GM12878 (cell line): Measurements from ENCODE around the gene TRPM6. TPM values are rescaled to one million over a fixed set of nuclear protein-coding genes. Genes with fewer than 3 reads are reported as not detected.

Experiments used
- ATAC-seq: fragments of 200-7000 bp; cut with Tn5 transposase; 3 replicates; pipeline ENCODE4 v1.9.1; 2020; ENCODE audit warnings: mild to moderate bottlenecking, moderate library complexity
- BruUV-seq: library from RNA; stranded (reverse); fragments of 400-500 nt; replicated peaks from 2 replicates; lab custom pipeline; 2021; lab: Mats Ljungman, UMichigan
- CTCF ChIA-PET: fragments of 300-600 bp; sonication (Branson Sonifier 250); formaldehyde crosslinking; extraction: SDS; loops from one replicate; lab custom pipeline; 2021; ENCODE audit warnings: inconsistent platforms; lab: Yijun Ruan, JAX
- POLR2A ChIA-PET: fragments of 350-600 bp; formaldehyde crosslinking; extraction: SDS; loops from one replicate; lab custom pipeline; 2021; ENCODE audit warnings: inconsistent platforms; lab: Charles Lee
- RAD21 ChIA-PET: fragments of 300-600 bp; sonication (Branson Sonifier 250); formaldehyde crosslinking; loops from one replicate; lab custom pipeline; 2023; ENCODE audit warnings: antibody characterized with exemption; ENCODE audit not compliant: unreplicated experiment; lab: Charles Lee
- SMC1A ChIA-PET: fragments of 300-600 bp; sonication (Branson Sonifier 250); formaldehyde crosslinking; loops from one replicate; lab custom pipeline; 2023; ENCODE audit not compliant: unreplicated experiment, uncharacterized antibody; lab: Charles Lee
- DNase-seq: peaks from one replicate; pipeline ENCODE4 v3.0.0-alpha.2; 2011; ENCODE audit warnings: low read depth, low spot score
- FAIRE-seq: peaks from 3 replicates; lab custom pipeline; 2011; peaks lifted over from hg19 to GRCh38; lab: Jason Lieb, UNC
- H2AFZ ChIP-seq: 2 replicates; pipeline ENCODE4 v1.6.0; 2011; ENCODE audit warnings: low read depth, low read length, control low read depth; ENCODE audit not compliant: control insufficient read depth
- H3K27ac ChIP-seq: 2 replicates; pipeline ENCODE4 v1.5.1; 2011; ENCODE audit warnings: control low read depth; ENCODE audit not compliant: control insufficient read depth, insufficient read depth
- H3K27me3 ChIP-seq, 2 experiments: replicated peaks in 1 of 2; 2 replicates each; pipeline versions ENCODE4 v1.6.0 to v1.6.1; 2011; ENCODE audit warnings: low read length in 1 of 2; ENCODE audit not compliant: control insufficient read depth in 2 of 2, insufficient read depth in 2 of 2
- H3K36me3 ChIP-seq, 2 experiments: 2 replicates each; pipeline ENCODE4 v1.5.1; 2011; ENCODE audit warnings: low read length in 1 of 2; ENCODE audit not compliant: control insufficient read depth in 2 of 2, insufficient read depth in 2 of 2
- H3K4me1 ChIP-seq: 2 replicates; pipeline ENCODE4 v1.6.1; 2011; ENCODE audit warnings: mild to moderate bottlenecking, low read length, moderate library complexity, mixed read lengths; ENCODE audit not compliant: control insufficient read depth, insufficient read depth
- H3K4me2 ChIP-seq: 2 replicates; pipeline ENCODE4 v1.6.0; 2011; ENCODE audit warnings: control low read depth; ENCODE audit not compliant: control insufficient read depth, insufficient read depth
- H3K4me3 ChIP-seq: fragments of 200-600 bp; sonication (generic); 2 replicates; pipeline ENCODE4 v1.5.1; 2016
- H3K79me2 ChIP-seq: 2 replicates; pipeline ENCODE4 v1.6.0; 2011; ENCODE audit warnings: low read length; ENCODE audit not compliant: control insufficient read depth, insufficient read depth
- H3K9ac ChIP-seq: 2 replicates; pipeline ENCODE4 v1.8.0; 2011; ENCODE audit warnings: low read length, control low read depth, mixed read lengths; ENCODE audit not compliant: control insufficient read depth, insufficient read depth
- H3K9me3 ChIP-seq: replicated peaks from 3 replicates; pipeline ENCODE4 v1.5.1; 2011; ENCODE audit warnings: mild to moderate bottlenecking, low read length; ENCODE audit not compliant: control insufficient read depth, insufficient read depth
- H4K20me1 ChIP-seq: 2 replicates; pipeline ENCODE4 v1.6.0; 2011; ENCODE audit not compliant: control insufficient read depth, insufficient read depth
- BCLAF1 ChIP-seq: fragments of 450-650 bp; IDR thresholded peaks from 2 replicates; pipeline ENCODE4 v1.6.1; 2017; ENCODE audit warnings: antibody characterized with exemption, mild to moderate bottlenecking, moderate library complexity
- BMI1 ChIP-seq: fragments of 450-650 bp; IDR thresholded peaks from 2 replicates; pipeline ENCODE4 v1.6.1; 2016; ENCODE audit warnings: mild to moderate bottlenecking, moderate library complexity, borderline replicate concordance
- CBFB ChIP-seq: IDR thresholded peaks from 2 replicates; pipeline ENCODE4 v1.6.1; 2016; ENCODE audit warnings: antibody characterized with exemption, low read depth
- CEBPB ChIP-seq, 2 experiments: fragments of 150-350 bp in 1 of 2; IDR thresholded peaks; 2 replicates each; pipeline ENCODE4 v1.6.1; 2012 to 2014; ENCODE audit warnings: low read depth in 2 of 2, low read length in 2 of 2, borderline replicate concordance in 1 of 2, inconsistent platforms in 1 of 2
- FOXK2 ChIP-seq: fragments of 450-650 bp; IDR thresholded peaks from 2 replicates; pipeline ENCODE4 v1.6.1; 2017; ENCODE audit warnings: mild to moderate bottlenecking, moderate library complexity
- HDAC6 ChIP-seq: fragments of 200-600 bp; sonication (generic); IDR thresholded peaks from one replicate; pipeline ENCODE4 v1.8.0; 2017; ENCODE audit warnings: antibody characterized with exemption; ENCODE audit not compliant: unreplicated experiment
- KAT2A ChIP-seq: conservative IDR thresholded peaks from 2 replicates; pipeline ENCODE4 v1.6.1; 2011; ENCODE audit warnings: low read depth, low read length; ENCODE audit not compliant: control insufficient read depth
- MEF2B ChIP-seq: fragments of 450-650 bp; IDR thresholded peaks from 2 replicates; pipeline ENCODE4 v1.6.1; 2018; ENCODE audit warnings: mild to moderate bottlenecking, moderate library complexity; ENCODE audit not compliant: partially characterized antibody, poor library complexity, severe bottlenecking
- MLLT1 ChIP-seq: fragments of 450-650 bp; IDR thresholded peaks from 2 replicates; pipeline ENCODE4 v1.6.1; 2016; ENCODE audit warnings: mild to moderate bottlenecking
- MTA3 ChIP-seq: IDR thresholded peaks from 2 replicates; pipeline ENCODE4 v1.6.1; 2012; ENCODE audit warnings: low read length, inconsistent platforms, borderline replicate concordance
- NFYB ChIP-seq: IDR thresholded peaks from 2 replicates; pipeline ENCODE4 v1.6.1; 2011; ENCODE audit warnings: low read depth, mild to moderate bottlenecking, low read length, improper control_type of control experiment, moderate library complexity; ENCODE audit not compliant: insufficient read depth
- NR2C1 ChIP-seq: fragments of 450-650 bp; IDR thresholded peaks from 2 replicates; pipeline ENCODE4 v1.6.1; 2017; ENCODE audit warnings: antibody characterized with exemption, mild to moderate bottlenecking, moderate library complexity
- NR2C2 ChIP-seq: IDR thresholded peaks from 2 replicates; pipeline ENCODE4 v1.6.1; 2011; ENCODE audit warnings: borderline replicate concordance, low read depth; ENCODE audit not compliant: control insufficient read depth, insufficient read length
- PAX8 ChIP-seq: fragments of 450-650 bp; IDR thresholded peaks from 2 replicates; pipeline ENCODE4 v1.6.1; 2017; ENCODE audit warnings: mild to moderate bottlenecking, moderate library complexity
- SMAD1 ChIP-seq: fragments of 450-650 bp; IDR thresholded peaks from 2 replicates; pipeline ENCODE4 v1.6.1; 2018; ENCODE audit warnings: mild to moderate bottlenecking, low read depth; ENCODE audit not compliant: partially characterized antibody
- TBL1XR1 ChIP-seq: IDR thresholded peaks from 2 replicates; pipeline ENCODE4 v1.6.1; 2012; ENCODE audit warnings: low read depth, low read length, improper control_type of control experiment
- ZBTB4 ChIP-seq: fragments of 450-650 bp; formaldehyde crosslinking; IDR thresholded peaks from 2 replicates; pipeline ENCODE4 v1.4.0; 2022; ENCODE audit warnings: mild to moderate bottlenecking, moderate library complexity
- ZNF274 ChIP-seq: IDR thresholded peaks from one replicate; pipeline ENCODE4 v1.8.0; 2011; ENCODE audit not compliant: insufficient read length, insufficient read depth
- WGBS: methylation state at CpG from one replicate; pipeline ENCODE4 v1.1.6; 2016; ENCODE audit warnings: low lambda C conversion rate; ENCODE audit not compliant: insufficient replicate concordance, insufficient coverage; ENCODE audit errors: missing lambda C conversion rate; 5-methylcytosine and 5-hydroxymethylcytosine counted together
- in situ Hi-C: fragments of 300-500 bp; cut with MboI; formaldehyde crosslinking; loops from 9 replicates; pipeline ENCODE4 v1.14.3; 2018; ENCODE audit warnings: mixed read lengths
- intact Hi-C: fragments of 100-400 bp; cut with micrococcal nuclease; formaldehyde crosslinking; loops from one replicate; pipeline ENCODE4 v1.14.2; 2022; ENCODE audit not compliant: unreplicated experiment
- polyA plus RNA-seq, 11 experiments: library from polyadenylated mRNA; depleted of rRNA in 4 of 11; unstranded in 6 of 11; stranded (reverse) in 5 of 11; fragments of >200 nt; fragmentation: Nextera tagmentation in 4 of 11; fragmentation: Illumina TruSeq in 1 of 11; extraction: Ambion mirVana in 4 of 11; extraction: Trizol in 1 of 11; gene quantifications; 1 replicate in 1 of 11; 2 replicates in 10 of 11; pipeline versions ENCODE4 v1.2.1 to v1.2.3, GENCODE V29; 2011 to 2016; ENCODE audit warnings: inconsistent platforms in 2 of 11, missing spikeins in 2 of 11, low read depth in 1 of 11
- total RNA-seq, 4 experiments: library from RNA; depleted of rRNA in 3 of 4; stranded (reverse); fragments of >200 nt in 3 of 4; fragmentation: Illumina TruSeq in 1 of 4; extraction: Trizol in 1 of 4; gene quantifications; 2 replicates each; pipeline versions ENCODE4 v1.2.1 to v1.2.3, GENCODE V29; 2013 to 2021

TRPM6 gene
- total and polyA plus RNA-seq, 10 of the 15 experiments (the other 5 are each of a cell fraction or from before 2014, with no cell fraction given): under 0.01 to 0.34 (median 0.05) TPM; not detected in 1

- DNase-seq: no peak
- no peak for FAIRE-seq
- ChIA-PET POLR2A (no interaction called here), CTCF (no interaction called here), RAD21 (no interaction called here), SMC1A (no interaction called here)
- H2AFZ ChIP-seq: no peak overlapping the region
- no TSS peak for BruUV-seq
- TF ChIP-seq MEF2B (no peak), KAT2A (no peak), FOXK2 (no peak), NR2C2 (no peak), SMAD1 (no peak), NFYB (no peak), BCLAF1 (no peak), MLLT1 (no peak), HDAC6 (no peak), BMI1 (no peak), TBL1XR1 (no peak), MTA3 (no peak), ZNF274 (no peak), ZBTB4 (CRISPR knock-in tag) (no peak), CEBPB (IDR thresholded peaks at IDR 0.05; ENCODE audit: borderline replicate concordance in 1 of 2, low read depth in 2 of 2, low read length in 2 of 2) (no peak), CBFB (no peak), PAX8 (no peak), NR2C1 (no peak)
- H3K27me3 ChIP-seq: no peaks in the 10 kb centered on the region
- WGBS: 0% methylated on average over 1 of the region's 1 CpG
- H3K36me3 ChIP-seq: no peaks in the 10 kb centered on the region
- no peaks in the 10 kb centered on the region for H3K4me1 ChIP-seq
- no peak overlapping the region for H3K4me2 ChIP-seq
- ATAC-seq: no peak
- in situ Hi-C loops: no loop called here
- no peaks in the 10 kb centered on the region for H4K20me1 ChIP-seq
- H3K79me2 ChIP-seq: no peaks in the 10 kb centered on the region
- H3K4me3 ChIP-seq: no peak overlapping the region
- H3K9me3 ChIP-seq: no peaks in the 10 kb centered on the region
- H3K27ac ChIP-seq: no peak overlapping the region
- intact Hi-C loops: no loop called here
- H3K9ac ChIP-seq: no peak overlapping the region
Measured at GRCh38 chr9:74795803-74796202, 91.9 kb downstream of the TRPM6 start.
